ENCODE measurements around the gene BTG2. TPM values are rescaled to one million over a fixed set of nuclear protein-coding genes. Genes with fewer than 3 reads are reported as not detected.

BTG2 gene
- total RNA-seq, 1 donor from 2014 or later = 33.7 TPM

- no peak overlapping the region for H3K4me3 Mint-ChIP-seq (ENCODE audit: unreplicated experiment)
- no peaks in the 10 kb centered on the region for H3K9me3 Mint-ChIP-seq (ENCODE audit: unreplicated experiment)
- no peaks in the 10 kb centered on the region for H3K36me3 Mint-ChIP-seq (ENCODE audit: unreplicated experiment)
- peak; percentile 81 for DNase-seq (ENCODE audit: extremely low spot score, unreplicated experiment)
- TF ChIP-seq, protein P1, sequence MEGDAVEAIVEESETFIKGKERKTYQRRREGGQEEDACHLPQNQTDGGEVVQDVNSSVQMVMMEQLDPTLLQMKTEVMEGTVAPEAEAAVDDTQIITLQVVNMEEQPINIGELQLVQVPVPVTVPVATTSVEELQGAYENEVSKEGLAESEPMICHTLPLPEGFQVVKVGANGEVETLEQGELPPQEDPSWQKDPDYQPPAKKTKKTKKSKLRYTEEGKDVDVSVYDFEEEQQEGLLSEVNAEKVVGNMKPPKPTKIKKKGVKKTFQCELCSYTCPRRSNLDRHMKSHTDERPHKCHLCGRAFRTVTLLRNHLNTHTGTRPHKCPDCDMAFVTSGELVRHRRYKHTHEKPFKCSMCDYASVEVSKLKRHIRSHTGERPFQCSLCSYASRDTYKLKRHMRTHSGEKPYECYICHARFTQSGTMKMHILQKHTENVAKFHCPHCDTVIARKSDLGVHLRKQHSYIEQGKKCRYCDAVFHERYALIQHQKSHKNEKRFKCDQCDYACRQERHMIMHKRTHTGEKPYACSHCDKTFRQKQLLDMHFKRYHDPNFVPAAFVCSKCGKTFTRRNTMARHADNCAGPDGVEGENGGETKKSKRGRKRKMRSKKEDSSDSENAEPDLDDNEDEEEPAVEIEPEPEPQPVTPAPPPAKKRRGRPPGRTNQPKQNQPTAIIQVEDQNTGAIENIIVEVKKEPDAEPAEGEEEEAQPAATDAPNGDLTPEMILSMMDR (IDR thresholded peaks at IDR 0.05) = no peak
- H3K27me3 Mint-ChIP-seq (ENCODE audit: unreplicated experiment) = peaks cover under 1% of the 10 kb centered on the region
- H3K4me1 Mint-ChIP-seq (ENCODE audit: unreplicated experiment) = peaks cover 20% of the 10 kb centered on the region
- no peak overlapping the region for H3K27ac Mint-ChIP-seq (ENCODE audit: unreplicated experiment)
Measured at GRCh38 chr1:203271018-203271743, 34.1 kb upstream of the BTG2 start.

DNA sequence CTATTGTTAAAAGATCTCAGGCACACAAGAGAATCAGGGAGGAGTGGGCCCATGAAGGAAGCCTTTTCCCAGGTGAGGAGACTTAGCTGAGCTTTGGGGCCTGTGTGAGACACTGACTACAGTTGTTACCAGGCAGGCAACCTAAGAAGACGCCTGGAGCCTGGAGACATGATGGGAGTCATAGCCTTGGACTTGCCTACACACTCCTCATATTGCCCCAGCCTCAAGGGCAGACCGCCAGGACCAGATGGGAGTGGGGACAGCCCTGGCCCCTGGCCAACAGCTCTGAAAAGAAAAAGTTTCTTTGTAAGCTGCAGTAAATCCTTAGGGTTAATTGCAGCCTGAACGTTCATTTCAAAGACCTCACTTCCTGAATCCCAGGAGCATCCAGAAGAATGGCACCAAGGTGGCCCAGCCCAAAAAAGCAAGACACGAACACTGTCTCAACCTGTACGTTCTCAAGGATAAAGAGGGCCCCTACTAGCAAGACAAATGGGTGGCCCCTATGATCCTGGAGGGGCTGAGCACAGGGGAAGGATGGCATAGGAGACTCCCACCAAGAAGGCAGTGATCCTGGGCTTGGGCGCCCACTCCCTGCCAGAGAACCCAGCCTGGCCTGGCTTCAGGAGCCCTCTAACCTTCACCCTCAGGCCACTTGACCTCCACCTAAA is 33.2 kb upstream of the BTG2 start:
- TF ChIP-seq, protein P1 (IDR thresholded peaks at IDR 0.05) = no peak
- Mint-ChIP-seq H3K4me1 (ENCODE audit: unreplicated experiment) (peaks cover 19% of the 10 kb centered on the region), H3K36me3 (ENCODE audit: unreplicated experiment) (no peaks in the 10 kb centered on the region), H3K4me3 (ENCODE audit: unreplicated experiment) (no peak overlapping the region), H3K27me3 (ENCODE audit: unreplicated experiment) (no peaks in the 10 kb centered on the region), H3K27ac (ENCODE audit: unreplicated experiment) (no peak overlapping the region), H3K9me3 (ENCODE audit: unreplicated experiment) (no peaks in the 10 kb centered on the region)
- peak; percentile 73 for DNase-seq (ENCODE audit: extremely low spot score, unreplicated experiment)

- no peak overlapping the region for H3K27ac Mint-ChIP-seq (ENCODE audit: unreplicated experiment)
- H3K9me3 Mint-ChIP-seq (ENCODE audit: unreplicated experiment) = no peaks in the 10 kb centered on the region
- no peaks in the 10 kb centered on the region for H3K27me3 Mint-ChIP-seq (ENCODE audit: unreplicated experiment)
- H3K4me1 Mint-ChIP-seq (ENCODE audit: unreplicated experiment) = peaks cover 19% of the 10 kb centered on the region
- TF ChIP-seq, protein P1 (IDR thresholded peaks at IDR 0.05) = no peak
- no peak overlapping the region for H3K4me3 Mint-ChIP-seq (ENCODE audit: unreplicated experiment)
- DNase-seq (ENCODE audit: extremely low spot score, unreplicated experiment) = peak; percentile 62
- H3K36me3 Mint-ChIP-seq (ENCODE audit: unreplicated experiment) = no peaks in the 10 kb centered on the region
Measured at GRCh38 chr1:203272633-203273205, 32.6 kb upstream of the BTG2 start.

DNA sequence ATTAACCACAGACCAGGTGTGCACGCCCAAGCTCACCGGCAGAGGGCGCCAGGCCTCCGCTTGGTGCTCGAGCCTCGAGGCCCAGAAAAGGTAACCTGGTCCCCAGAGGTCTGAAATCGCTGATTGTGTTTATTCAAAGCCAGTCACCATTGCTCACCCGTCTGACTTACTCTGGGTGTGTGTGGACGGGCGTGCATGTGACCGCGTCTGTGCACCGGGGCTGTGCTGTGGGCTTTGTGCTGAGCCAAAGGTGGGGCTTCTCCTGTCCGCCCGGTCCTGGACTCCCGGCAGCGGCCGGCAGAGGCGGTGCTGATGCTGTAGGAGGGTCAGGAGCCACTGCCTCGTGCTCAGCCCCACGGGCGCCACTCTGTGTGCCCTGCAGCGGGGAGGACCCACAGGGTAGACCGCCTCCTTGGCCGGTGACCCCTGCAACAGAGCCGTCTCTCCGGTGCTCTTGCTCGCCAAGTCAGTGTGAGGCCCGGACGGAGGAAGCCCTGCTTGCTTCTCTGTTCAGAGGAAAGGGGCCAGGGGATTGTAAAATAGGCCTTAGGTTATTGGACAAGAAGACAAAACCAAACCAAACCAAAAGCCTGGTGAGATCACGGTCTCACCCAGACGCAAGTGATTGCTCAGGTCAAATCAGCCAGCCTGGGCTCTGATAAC is 32.0 kb upstream of the BTG2 start:
- Mint-ChIP-seq H3K36me3 (ENCODE audit: unreplicated experiment) (no peaks in the 10 kb centered on the region), H3K9me3 (ENCODE audit: unreplicated experiment) (no peaks in the 10 kb centered on the region), H3K27me3 (ENCODE audit: unreplicated experiment) (no peaks in the 10 kb centered on the region), H3K27ac (ENCODE audit: unreplicated experiment) (no peak overlapping the region), H3K4me3 (ENCODE audit: unreplicated experiment) (no peak overlapping the region), H3K4me1 (ENCODE audit: unreplicated experiment) (peaks cover 23% of the 10 kb centered on the region)
- TF ChIP-seq, protein P1 (IDR thresholded peaks at IDR 0.05) = peak; percentile 99
- DNase-seq (ENCODE audit: extremely low spot score, unreplicated experiment) = peak; percentile 92
